Cardiac muscle cell (in vitro differentiated cells and primary cell): ENCODE data around the gene RTP1. TPM values are rescaled to one million over a fixed set of nuclear protein-coding genes. Genes with fewer than 3 reads are reported as not detected.

ENCODE experiments used
- DNase-seq, 2 donors: peaks; one replicate each; pipeline versions ENCODE4 v3.0.0 to v3.0.0-alpha.2; 2010 to 2017; ENCODE audit warnings: low read depth in 1 of 2, low spot score in 1 of 2
- H3K27ac ChIP-seq: fragments of 200-600 bp; sonication (generic); 2 replicates; pipeline ENCODE4 v1.5.1; 2016
- H3K27me3 ChIP-seq: fragments of 200-600 bp; sonication (generic); 2 replicates; pipeline ENCODE4 v1.6.0; 2016; ENCODE audit warnings: control low read depth
- H3K36me3 ChIP-seq: fragments of 200-600 bp; sonication (generic); 2 replicates; pipeline ENCODE4 v1.5.1; 2016; ENCODE audit warnings: control low read depth
- H3K4me1 ChIP-seq: fragments of 200-600 bp; sonication (generic); 2 replicates; pipeline ENCODE4 v1.8.1; 2017; ENCODE audit warnings: low read depth, mild to moderate bottlenecking, mixed run types
- H3K4me3 ChIP-seq: fragments of 200-600 bp; sonication (generic); 2 replicates; pipeline ENCODE4 v1.5.1; 2016; ENCODE audit warnings: mild to moderate bottlenecking
- H3K9me3 ChIP-seq: fragments of 200-600 bp; sonication (generic); 2 replicates; pipeline ENCODE4 v1.5.1; 2017; ENCODE audit warnings: low read depth, mild to moderate bottlenecking, control low read depth
- polyA plus RNA-seq: library from polyadenylated mRNA; unstranded; fragments of >200 nt; fragmentation: Nextera tagmentation; extraction: Ambion mirVana; gene quantifications from 2 replicates; pipeline ENCODE4 v1.2.1, GENCODE V29; 2016
- total RNA-seq: library from RNA; depleted of rRNA; stranded (reverse); fragments of >200 nt; gene quantifications from 2 replicates; pipeline ENCODE4 v1.2.3, GENCODE V29; 2016
- TF ChIP-seq, protein P1 (sequence below): IDR thresholded peaks from 2 replicates; pipeline ENCODE4 v1.5.1; 2012; ENCODE audit warnings: low read depth, mild to moderate bottlenecking, low read length

The RTP1 gene
- total and polyA plus RNA-seq, 2 experiments from 2014 or later = not detected

DNA sequence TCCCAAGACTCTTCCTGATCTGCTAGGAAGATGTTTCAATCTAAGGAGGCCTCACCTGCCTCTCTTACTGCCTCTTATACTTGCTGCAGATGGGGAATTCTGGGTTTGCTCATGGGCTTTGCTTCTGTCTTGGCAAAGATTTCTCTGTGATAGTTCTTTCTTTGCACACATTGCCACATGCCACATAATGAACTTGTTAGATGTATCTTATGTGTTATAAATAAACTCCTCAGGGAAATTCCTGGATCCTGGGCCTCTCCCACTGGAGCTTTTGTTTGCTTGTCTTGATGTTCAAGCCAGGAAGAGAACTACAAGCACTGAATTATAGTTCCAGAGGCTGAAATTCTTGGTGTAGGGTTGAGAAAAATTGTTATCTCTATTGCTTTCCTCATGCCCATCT is 12.2 kb downstream of the RTP1 start:
- Histone ChIP-seq H3K36me3 (no peaks in the 10 kb centered on the region), H3K4me3 (no peak overlapping the region), H3K27ac (no peak overlapping the region), H3K27me3 (no peaks in the 10 kb centered on the region), H3K9me3 (no peaks in the 10 kb centered on the region), H3K4me1 (peaks cover 7% of the 10 kb centered on the region)
- TF ChIP-seq, protein P1, sequence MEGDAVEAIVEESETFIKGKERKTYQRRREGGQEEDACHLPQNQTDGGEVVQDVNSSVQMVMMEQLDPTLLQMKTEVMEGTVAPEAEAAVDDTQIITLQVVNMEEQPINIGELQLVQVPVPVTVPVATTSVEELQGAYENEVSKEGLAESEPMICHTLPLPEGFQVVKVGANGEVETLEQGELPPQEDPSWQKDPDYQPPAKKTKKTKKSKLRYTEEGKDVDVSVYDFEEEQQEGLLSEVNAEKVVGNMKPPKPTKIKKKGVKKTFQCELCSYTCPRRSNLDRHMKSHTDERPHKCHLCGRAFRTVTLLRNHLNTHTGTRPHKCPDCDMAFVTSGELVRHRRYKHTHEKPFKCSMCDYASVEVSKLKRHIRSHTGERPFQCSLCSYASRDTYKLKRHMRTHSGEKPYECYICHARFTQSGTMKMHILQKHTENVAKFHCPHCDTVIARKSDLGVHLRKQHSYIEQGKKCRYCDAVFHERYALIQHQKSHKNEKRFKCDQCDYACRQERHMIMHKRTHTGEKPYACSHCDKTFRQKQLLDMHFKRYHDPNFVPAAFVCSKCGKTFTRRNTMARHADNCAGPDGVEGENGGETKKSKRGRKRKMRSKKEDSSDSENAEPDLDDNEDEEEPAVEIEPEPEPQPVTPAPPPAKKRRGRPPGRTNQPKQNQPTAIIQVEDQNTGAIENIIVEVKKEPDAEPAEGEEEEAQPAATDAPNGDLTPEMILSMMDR = no peak
- no peak for DNase-seq

DNA sequence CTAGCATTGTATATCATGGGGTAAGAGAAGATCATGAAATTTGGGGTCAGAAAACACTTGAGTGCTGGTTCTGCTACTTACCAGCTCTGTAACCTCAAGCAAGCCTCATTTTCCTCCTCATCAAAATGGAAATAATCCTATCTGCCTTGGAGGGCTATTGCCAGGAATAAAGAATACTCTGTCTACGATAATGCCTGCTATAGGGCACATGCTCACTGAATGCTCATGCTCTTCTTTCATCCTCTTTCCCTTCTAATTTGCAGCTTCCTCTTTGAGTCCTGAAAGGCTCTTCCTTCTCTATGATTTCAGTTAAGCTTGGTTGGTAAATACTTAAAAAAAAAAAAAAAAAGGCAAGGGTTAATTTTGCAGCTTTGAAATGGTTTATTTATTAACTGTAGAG is 12.8 kb downstream of the RTP1 start:
- Histone ChIP-seq H3K4me1 (peaks cover 7% of the 10 kb centered on the region), H3K27ac (no peak overlapping the region), H3K36me3 (no peaks in the 10 kb centered on the region), H3K27me3 (no peaks in the 10 kb centered on the region), H3K9me3 (no peaks in the 10 kb centered on the region), H3K4me3 (no peak overlapping the region)
- TF ChIP-seq, protein P1 = no peak
- no peak for DNase-seq

DNA sequence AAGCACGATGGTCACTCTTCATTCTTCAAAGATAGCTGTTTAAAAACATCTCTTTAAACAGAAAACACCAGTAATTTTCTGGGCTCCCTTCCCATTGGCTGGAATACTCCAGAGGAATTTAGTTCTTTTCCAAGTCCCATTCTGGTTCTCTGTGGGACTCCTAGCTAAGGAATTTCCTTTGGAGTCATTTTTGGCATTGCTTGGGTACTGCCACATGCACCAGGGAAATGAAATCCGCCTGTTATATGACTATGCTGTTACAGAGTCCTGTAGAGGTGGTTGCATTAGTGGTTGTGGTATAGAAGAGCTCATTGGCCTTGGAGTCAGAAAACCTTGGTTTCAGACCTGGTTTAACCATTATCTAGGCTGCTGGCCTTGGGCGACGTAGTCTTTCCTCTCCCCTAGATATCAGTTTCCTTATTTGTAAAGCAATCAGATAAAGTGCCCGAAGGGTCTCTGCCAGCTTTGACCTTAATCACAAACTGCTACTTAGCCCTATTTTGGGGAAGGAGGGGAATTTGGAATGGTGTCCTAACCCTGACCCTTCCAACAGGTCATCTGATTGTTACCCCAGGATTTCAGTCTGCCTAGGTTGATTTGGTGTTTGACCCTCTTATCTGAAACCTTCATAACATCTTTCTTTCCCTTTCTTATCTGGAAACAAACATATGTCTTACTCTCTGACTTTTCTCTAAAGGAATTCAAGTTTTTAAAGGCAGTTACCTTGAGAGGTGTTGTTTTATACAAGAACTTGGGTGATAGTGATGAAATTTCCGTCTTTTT is 13.4 kb downstream of the RTP1 start:
- Histone ChIP-seq H3K27me3 (no peaks in the 10 kb centered on the region), H3K4me3 (no peak overlapping the region), H3K27ac (no peak overlapping the region), H3K36me3 (no peaks in the 10 kb centered on the region), H3K9me3 (no peaks in the 10 kb centered on the region), H3K4me1 (peaks cover 7% of the 10 kb centered on the region)
- TF ChIP-seq, protein P1 = no peak
- DNase-seq = peak in 1 of 2 donors; percentile 68

DNA sequence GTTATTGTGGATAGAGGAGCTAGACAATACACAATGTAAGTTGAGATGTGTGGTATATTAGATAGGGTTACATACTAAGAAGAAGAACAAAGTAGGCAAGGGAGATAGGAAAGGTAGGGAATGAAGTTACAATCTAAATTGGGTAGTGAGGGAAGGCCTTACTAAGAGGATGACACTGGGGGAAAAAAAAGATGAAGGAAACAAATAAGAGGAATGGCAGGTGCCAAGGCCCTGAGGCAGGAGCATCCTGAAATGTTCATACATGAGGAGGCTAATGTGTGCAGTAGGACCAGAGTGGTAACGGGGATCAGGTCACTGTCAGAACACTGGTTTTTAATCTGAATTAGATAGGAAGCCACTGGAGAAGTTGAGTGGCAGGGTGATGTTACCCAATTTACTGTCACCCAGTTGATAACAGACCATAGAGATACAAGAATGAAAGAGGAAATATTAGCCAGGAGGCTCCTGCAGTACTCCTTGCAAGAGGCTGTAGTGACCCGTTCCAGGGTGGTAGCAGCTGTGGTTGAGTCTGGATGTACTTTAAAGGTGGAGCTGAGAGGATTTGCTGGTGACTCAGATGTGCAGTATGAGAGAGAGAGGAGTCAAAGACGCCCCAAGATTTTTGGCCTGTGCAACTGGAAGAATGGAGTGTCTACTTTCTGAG is 14.4 kb downstream of the RTP1 start:
- H3K9me3 ChIP-seq = no peaks in the 10 kb centered on the region
- no peak overlapping the region for H3K27ac ChIP-seq
- no peaks in the 10 kb centered on the region for H3K36me3 ChIP-seq
- peaks cover 7% of the 10 kb centered on the region for H3K4me1 ChIP-seq
- H3K4me3 ChIP-seq = no peak overlapping the region
- no peaks in the 10 kb centered on the region for H3K27me3 ChIP-seq
- TF ChIP-seq, protein P1 = no peak
- DNase-seq = peak in 1 of 2 donors; percentile 26

DNA sequence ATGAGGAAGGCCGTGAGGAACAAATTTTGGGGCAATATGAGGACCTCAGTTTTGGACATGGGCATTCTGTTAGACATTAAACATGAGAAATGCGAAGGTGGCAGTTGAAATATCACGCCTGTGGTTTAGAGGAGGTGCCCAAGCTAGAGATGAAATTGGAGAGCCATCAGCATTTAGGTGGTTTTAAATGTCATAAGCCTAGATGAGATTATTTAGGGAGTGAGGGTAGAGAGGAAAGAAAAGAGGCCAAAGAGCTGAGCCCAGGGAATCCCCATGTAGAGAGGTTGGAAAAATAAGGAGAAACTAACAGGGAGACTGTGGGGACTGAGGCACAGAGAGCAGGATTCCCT is 14.9 kb downstream of the RTP1 start:
- no peaks in the 10 kb centered on the region for H3K36me3 ChIP-seq
- no peaks in the 10 kb centered on the region for H3K27me3 ChIP-seq
- DNase-seq = no peak
- H3K4me1 ChIP-seq = peaks cover 7% of the 10 kb centered on the region
- no peak overlapping the region for H3K4me3 ChIP-seq
- no peaks in the 10 kb centered on the region for H3K9me3 ChIP-seq
- TF ChIP-seq, protein P1 = no peak
- H3K27ac ChIP-seq = no peak overlapping the region
